Measurements from ENCODE around the gene TMSB15A.

DNA sequence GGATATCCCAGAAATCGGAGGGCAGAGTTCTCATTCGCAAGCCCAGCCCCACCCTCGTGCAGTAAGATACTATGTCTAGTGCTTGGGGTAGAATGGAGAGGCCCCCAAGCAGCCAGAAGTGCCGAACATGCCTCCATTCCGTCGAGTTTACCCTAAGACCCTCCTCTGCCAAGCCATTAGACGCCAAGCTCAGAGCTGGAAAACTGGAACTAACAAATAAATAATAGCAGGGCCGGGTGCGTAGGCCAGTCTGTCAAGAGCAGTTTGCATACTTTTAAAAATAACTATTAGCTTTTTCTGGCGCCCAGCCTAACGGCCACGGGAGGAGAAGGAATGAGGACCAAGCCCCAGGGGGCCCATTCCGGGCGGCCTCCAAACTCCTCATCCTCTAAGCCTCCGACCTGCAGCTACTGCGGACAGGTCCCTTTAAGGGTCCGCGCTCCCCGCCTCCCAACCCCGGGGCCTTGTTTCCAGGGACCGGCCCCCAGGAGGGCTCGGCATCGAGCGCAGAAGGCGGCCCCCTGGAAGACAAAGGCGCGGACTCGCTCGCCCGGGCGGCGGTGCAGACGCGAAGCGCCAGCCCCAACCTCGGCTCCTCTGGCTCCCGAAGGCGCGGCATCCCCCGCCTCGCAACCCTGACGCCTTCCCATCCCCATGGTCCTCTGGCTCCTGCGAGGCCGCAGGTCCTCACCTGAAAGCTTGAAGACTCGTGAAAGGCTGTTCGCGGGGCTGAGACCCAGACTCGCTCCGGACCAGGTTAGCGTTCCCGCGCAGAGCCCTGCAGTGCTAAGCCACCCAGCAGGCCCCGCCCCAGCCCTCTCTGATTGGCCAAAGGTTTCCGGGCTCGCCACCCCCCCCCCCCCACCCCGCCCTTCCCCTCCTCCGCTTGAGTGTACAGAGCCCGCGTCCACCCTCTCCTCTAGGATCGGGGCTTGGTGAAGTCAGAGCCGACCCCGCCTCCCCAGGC, at the start of gene TMSB15A:
- TF ChIP-seq, protein P1, sequence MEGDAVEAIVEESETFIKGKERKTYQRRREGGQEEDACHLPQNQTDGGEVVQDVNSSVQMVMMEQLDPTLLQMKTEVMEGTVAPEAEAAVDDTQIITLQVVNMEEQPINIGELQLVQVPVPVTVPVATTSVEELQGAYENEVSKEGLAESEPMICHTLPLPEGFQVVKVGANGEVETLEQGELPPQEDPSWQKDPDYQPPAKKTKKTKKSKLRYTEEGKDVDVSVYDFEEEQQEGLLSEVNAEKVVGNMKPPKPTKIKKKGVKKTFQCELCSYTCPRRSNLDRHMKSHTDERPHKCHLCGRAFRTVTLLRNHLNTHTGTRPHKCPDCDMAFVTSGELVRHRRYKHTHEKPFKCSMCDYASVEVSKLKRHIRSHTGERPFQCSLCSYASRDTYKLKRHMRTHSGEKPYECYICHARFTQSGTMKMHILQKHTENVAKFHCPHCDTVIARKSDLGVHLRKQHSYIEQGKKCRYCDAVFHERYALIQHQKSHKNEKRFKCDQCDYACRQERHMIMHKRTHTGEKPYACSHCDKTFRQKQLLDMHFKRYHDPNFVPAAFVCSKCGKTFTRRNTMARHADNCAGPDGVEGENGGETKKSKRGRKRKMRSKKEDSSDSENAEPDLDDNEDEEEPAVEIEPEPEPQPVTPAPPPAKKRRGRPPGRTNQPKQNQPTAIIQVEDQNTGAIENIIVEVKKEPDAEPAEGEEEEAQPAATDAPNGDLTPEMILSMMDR (IDR thresholded peaks at IDR 0.05; ENCODE audit: low read depth, low read length, poor library complexity, severe bottlenecking): no peak
- TF ChIP-seq EZH2phosphoT487 (IDR thresholded peaks at IDR 0.05; ENCODE audit: borderline replicate concordance, low read length): no peak

Measured in DOHH2 (cell line).